Measurements from ENCODE around the gene PANK1.

PANK1 gene

DNA sequence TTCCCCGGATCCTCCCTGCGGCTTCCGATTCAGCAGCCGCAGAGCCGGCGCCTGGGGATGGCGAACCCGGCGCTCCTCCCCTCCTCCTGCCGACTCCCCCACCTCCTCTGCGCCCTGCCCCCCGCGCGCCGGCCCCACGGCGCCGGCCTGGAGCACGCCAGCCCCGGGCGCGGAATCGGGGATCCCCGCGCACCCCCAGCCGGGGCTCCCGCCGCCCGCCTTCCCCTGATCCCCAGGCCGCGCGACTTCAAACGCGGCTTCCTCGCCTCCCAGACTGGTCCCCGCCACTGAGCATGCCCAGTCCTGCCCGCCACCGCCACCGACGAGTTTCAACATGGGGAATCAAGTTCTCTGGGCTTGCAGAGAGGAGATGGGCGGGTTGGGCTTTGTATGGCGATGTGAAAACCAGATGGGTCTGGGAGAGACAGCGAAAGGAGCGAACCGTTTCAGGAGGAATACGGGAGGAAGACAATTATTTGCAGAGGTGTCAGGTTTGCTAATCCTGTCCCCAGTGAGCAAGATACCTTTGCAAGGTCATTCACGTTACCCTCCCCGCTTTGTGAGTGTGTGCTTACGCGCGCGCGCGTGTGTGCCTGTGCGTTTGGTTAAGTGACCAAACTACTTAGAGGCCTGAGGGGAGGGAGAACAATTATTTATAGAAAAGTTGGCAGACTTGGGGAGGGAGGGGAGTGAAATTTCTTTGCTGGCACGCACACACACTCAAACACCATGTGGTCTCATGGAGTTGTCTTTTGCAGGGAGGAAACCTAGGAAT lies at the start of gene PANK1:
Gene PANK1, minus strand, starts transcription at position 276 of the 775 bp plus-strand sequence. CDS start 351 bp downstream, outside the sequence.
- peak; percentile 70 for DNase-seq (ENCODE audit: low read depth)

DNA sequence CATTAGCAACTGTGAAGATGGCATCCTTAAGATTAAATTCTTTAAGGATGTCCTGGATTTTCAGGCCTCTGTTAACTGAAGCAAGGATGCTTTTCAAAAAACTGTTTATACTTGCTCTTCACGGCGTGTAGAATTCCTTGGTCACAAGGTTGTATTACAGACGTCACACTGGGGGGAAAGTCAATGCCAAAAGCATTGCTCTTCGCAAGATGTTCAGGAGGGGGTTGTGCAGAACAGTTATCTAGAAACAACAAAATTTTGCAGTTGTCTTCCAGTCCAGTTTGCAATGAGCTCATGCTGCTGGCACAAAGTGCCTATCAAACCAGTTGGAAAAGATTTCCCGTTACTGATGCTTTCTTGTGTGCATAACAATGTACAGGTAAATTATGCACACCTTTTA lies 48.1 kb upstream of the PANK1 start:
- DNase-seq (ENCODE audit: low read depth): no peak

DNA sequence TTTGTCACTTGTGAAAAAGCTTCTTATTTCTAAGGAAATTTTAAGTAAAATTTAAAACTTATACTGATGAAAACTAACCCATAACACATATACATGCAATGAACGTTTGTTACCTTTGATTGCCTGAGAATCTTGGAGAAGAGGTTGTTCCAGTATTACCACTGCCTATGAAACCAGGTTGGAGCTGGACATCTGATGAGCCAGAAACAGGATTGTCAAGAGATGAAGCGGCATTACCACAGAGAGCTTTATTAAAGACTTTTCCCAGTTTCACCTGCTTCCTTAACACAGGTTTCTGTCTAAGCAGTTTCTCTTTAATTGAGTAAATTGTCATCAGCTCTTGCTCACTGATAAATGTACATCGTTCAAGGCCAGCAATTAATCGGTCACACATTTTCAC lies 47.4 kb upstream of the PANK1 start:
- no peak for DNase-seq (ENCODE audit: low read depth)

DNA sequence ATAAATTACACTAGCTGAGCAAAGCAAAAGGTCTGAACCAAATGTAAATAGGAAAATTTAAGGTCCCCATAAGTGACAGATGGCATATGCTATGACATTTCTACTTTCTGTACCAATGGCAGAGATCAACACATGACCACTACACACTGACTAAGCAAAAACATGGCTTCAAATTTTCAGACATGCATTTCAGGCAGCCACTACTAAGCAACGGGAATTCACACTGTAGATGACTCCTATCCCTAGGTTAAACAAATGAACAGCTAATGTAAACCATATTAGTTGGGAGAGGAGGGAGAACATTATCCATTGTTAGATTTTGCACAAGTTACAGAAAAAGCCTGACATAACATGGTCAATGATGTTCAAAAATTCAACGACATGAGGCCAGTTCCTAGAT lies 45.0 kb upstream of the PANK1 start:
- DNase-seq (ENCODE audit: low read depth): no peak

DNA sequence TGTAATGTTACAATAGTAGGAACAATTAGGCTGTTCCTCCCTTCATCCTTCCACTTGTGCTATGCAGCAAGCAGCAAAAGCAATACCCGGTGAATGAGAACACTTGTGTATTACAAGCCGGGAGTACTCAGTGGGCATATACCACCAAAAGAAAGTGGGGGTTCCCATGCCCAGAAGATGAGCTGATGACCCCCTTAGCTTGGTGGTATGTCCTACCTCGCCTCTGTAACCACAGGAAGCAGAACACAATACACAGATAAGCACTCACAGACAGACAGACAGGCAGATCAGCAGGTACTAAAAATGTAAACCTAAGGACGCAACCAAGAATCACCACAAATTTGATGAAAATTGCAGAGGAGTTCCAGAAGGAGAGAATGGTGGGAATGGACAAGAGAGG lies 40.9 kb upstream of the PANK1 start:
- DNase-seq (ENCODE audit: low read depth): no peak

DNA sequence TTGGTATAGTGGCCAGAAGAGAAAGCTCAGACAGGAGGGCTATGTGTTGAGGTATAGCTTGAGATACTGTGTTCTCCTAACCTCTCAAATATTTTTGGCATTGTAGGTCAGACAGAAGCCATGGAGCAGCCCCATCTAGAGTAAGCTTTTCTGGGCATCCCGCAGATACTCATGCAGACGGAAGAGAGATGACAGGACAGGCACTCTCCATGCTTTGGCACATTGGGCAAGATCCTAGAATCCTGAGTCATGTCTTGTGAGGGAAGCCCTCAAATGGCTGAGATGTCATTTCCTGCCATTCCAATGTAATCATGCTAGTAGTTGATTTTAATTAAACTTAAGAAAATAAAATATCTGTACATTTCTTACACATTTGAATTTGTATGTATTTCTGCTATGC lies 39.6 kb upstream of the PANK1 start:
- DNase-seq (ENCODE audit: low read depth): no peak

DNA sequence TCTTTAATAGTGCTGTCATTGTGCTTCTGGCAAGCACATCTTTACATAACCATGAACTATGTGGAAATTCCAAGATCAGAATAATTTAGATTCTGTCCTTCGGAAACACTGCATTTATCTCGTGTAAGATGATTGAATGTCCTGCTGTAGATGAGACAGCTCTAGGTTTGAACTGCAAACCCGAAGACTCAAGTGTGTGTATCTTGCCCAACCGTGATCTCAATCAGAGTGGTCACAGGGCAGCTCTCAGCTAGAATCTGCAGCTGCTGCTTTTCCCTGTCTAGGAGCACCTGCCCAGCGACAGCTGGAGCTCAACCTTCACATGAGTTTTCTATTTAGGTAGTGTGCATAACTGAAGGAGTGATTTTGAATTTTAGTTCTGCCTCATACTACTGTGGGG lies 38.8 kb upstream of the PANK1 start:
- DNase-seq (ENCODE audit: low read depth): no peak

DNA sequence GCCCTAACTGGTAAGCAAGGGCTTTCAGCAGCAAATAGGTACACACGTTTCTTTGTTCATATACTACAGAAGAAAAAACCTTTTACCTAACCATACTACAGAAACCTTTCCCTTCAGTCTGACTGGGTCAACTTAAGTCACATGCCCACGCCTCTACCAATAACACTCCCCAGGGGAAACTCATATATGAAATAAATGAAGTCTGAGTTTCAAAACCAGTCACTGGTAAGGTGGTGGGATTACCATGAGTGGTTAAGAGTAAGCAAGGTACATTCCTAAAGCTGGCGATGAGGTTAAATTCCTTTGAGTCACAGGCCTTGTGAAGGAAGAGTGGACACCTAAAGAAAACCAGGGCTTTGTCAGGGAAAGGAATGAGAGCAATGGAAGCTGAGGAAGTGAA lies 34.9 kb upstream of the PANK1 start:
- no peak for DNase-seq (ENCODE audit: low read depth)

DNA sequence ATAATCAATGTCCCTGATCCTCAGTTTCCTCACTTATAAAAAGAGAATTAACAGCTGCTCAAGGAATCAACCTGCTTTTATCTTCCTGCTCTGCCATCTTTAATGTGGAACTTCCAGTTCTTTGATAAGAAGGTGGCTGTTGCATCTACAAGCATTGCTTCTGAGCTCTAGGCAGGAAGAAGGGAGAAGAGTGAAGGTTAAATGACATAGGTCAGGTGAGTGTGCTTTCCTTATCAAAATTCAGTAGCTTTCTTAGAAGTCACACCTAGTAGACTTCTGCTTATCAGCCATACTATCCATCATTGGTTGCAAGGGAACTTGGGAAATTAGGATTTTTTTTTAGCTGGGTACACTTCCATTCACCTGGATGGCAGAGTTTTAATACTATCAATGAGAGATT lies 32.3 kb upstream of the PANK1 start:
- no peak for DNase-seq (ENCODE audit: low read depth)

DNA sequence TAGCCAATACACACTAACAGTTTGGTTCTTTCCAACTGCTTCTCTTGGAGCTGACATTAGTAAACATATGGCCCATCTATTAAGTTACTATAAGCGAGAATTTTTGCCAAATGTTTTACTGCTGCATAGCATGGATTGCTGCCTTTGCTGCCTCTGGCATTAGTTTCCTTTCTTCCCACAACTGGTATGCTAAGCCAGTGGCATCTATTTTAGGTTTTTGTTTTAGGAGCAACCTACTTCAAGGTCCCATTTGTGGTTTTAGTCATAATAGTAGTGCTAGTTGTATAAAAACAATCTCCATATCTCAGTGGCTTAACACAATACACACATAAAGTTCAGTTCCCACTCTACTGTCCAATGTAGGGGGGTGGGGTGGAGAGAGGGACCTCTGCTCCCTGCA lies 25.9 kb upstream of the PANK1 start:
- DNase-seq (ENCODE audit: low read depth): no peak

DNA sequence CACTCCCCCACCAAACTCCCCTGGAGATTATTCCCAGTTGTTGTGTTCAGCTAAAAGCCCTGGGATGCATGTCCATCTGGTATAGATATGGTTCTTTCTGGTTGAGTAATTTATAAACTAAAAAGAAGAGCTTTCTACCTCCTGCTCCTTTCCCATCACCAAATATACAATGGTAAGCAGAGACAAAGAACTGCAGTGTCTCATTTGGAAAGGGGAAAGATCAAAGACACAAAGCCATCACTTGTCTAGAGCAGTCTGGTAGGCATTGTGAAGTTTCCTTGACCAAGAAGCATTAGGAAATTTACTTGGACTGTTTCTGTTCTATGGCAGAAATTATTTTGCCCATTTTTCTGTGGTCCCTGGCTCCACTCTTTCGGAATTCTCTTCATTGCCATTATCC lies 24.9 kb upstream of the PANK1 start:
- DNase-seq (ENCODE audit: low read depth): no peak

DNA sequence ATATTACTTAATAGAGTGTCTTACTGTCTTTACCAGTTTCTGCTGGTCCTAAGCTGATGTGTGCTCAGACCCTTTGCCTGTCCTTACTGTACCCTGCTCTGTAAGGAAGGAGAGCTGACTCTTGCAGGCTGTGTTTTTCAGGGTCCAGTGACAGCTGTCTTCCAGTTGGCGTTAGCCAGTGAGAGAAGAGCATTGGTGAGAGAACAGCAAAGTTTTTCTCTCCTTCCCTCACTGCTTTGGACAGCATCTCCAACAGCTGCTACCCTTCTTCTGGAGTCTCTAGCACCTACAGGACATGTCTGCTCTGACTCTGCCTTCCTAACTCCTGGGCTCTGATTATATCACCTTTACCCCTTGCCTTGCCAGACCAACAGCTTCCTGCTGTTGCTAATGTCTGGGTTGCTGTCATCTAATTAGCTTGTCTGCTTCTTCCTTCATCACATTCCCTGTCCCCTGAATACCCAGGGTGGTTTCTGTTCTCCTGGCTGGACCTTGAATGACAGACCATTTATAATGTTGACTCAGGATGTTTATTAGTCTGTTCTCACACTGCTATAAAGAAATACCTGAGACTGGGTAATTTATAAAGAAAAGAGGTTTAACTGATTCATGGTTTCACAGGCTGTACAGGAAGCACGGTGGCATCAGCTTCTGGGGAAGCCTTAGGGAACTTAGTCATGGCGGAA lies 23.5 kb upstream of the PANK1 start:
- no peak for DNase-seq (ENCODE audit: low read depth)

DNA sequence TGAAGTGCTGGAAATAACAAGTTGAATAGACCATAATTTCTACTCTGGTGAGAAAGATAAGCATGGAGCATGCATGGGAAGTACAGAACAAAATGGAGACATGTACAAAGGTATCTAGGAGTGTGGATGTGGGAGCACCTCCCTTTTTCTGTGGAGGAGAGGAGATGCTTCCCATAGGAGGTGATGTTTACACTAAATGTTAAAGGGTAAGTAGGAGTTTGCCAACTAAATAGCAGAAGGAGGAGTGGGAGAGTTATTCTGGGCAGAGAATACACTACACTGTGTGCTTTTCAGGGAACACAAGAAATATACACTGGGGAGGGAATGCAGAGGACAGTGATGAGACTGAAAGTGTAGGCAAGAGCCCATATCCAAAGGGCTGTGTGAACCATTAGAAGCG lies 21.1 kb upstream of the PANK1 start:
- DNase-seq (ENCODE audit: low read depth): no peak

DNA sequence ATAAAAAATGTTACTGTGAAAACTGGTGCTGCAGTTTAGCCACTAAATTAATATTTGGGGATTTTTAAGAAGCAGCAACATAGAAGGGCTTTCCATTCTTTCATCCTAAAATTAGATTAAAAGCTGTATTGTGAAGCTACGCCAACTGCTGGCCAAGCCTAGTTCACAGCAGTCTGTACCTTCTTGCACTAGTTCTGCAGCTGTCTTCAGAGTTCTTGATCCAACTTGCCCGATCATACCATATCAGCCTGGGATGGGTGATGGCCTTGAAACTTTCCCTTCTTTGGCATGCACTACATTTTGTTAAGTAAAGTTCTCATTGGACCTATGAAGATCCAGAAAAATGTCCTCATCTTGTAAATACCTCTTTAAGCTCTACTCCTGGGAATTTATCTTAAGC lies 20.3 kb upstream of the PANK1 start:
- no peak for DNase-seq (ENCODE audit: low read depth)

DNA sequence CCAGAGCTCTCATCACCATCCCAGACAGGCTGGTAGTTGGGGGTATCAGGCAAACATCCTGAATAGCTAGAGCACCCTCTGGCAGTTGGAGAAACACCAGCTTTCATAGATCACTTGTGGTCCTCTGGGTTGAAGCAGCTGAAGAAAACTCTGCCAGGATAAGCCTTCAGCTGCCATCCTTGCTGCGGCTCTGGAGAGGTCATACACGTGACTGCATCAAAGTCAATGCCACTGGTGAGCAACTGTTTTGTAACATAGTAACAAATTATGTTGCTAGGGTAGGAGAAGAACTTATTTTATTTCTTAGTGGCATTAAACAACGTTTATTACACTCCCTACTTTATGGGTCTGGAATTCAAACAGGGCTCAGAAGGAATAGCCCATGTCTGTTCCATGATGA lies 19.2 kb upstream of the PANK1 start:
- no peak for DNase-seq (ENCODE audit: low read depth)

DNA sequence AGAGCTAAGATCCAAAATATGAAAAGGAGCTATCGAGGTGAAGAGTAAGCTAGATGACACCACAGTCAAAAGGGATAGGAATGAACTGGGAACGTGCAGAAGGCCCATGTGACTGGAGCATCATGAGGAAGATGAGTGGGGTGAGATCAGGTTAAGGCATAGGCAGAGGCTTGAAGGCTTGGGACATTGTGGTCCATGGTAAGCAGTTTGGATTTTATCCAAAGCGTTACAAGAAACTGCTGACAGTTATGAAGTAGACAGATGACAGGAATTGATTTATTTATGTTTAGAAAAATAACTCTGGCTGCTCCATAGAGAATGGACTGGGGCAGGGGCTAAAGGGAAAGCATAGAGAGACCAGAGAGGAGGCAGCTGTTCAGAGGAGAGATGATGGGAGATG lies 18.1 kb upstream of the PANK1 start:
- no peak for DNase-seq (ENCODE audit: low read depth)

DNA sequence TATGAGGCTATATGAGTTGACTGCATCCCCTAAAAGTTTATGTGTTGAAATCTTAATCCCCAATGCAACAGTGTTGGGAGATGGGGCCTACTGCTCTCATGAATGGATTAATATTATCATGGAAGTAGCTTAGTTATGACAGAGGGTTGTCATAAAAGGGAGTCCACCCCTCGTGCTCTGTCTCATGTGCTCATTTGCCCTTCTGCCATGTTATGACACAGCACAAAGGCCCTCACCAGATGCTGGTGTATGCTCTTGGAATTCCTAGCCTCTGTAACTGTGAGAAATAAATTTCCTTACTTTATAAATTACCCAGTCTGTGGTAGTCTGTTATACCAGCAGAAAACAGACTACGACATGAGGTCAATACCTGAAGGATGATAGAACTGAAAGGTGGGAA lies 17.6 kb upstream of the PANK1 start:
- no peak for DNase-seq (ENCODE audit: low read depth)

DNA sequence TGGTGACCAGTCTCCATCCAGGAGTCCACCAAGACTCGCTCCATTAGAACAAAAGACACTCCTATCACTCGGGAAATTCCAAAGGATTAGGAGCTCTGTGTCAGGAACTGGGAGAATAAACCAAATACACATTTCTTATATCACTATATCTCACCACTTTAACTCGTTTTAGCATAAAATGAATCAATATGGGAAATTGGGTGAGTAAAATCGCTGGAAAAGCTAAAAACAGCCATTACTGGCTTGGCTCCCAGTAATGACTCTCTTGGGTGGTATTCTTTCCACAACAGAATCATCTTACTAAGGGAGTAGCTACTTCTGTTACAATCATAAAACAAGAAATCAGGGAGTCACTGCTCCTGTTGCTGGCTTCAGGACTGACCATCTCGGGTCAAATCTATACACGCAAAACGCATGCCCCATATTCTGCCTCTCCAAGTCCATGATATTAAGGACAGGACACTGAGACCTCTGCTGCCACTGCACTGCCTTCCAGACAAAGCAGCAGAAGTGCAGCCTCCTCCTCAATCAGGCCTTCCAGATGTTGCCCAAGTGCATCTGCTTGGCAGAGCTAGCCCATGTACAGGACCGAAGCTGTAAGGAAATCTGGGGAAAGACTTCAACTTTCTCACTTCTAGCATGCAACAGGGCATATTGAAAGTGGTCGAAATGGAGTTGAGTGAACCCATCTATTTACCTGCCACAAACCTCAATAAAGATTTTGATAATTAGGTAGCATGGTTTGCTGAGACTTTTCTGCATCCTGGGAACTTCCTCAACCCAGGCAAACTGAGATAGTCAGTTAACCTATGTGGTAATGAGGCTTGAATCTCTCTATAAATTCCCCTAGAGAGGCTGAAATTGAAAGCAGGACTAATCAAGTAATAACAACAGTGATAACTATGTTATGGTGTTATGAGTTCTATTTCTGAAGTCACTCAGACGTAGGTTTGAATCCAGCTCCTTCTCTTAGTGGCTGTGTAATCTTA lies 14.4 kb upstream of the PANK1 start:
- DNase-seq (ENCODE audit: low read depth): no peak

DNA sequence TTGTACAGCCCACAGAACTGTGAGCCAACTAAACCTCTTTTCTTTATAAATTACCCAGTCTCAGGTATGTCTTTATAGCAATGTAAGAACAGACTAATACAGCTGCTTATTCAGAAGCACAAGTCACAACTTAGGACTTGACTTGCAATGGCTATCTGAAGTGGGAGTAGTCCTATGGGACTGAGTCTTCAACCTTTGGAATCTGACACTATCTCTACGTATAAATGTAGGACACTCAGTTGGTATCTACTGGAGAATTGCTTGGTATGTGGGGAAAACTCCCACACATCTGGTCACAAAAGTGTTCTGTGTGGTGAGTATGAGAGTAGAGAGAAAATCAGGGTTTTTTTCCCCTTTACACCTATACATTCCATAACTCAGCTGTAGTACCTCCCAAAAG lies 12.3 kb upstream of the PANK1 start:
- no peak for DNase-seq (ENCODE audit: low read depth)

DNA sequence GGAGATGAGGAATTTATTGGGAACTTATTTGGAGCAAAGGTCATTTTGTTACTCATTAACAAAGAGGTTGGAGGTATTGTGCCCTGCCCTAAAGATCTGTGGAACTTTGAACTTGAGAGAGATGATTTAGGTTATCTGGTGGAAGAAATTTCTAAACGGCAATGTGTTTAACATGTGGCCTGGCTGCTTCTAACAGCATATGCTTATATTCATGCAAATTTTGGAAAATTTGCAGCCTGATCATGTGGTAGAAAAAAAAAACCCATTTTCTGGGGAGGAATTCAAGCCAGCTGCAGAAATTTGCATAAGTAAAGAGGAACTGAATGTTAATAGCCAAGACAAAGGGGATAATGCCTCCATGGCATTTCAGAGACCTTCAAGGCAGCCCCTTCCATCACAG lies 10.7 kb upstream of the PANK1 start:
- DNase-seq (ENCODE audit: low read depth): no peak

DNA sequence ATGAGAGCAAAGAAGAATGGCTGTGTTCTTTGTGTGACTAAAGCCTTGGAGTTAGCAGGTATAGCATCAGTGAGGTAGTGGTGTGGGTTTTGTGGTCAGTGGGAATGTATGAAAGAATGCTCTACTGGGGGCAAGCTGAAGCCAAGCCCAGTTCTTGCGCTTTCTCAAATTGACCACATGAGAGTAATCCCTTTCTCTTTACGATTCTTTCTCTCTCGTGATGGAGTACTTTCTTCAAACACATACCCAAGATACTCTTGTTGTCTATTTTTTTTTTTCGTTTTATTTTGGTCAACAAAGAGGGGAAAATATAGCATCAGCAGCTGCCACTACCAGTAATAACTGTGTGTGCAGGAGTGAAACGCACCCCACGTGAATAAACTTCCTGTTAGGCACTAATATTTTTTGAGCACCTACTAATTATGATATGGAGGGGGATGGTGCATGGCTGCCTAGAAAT lies 8.4 kb upstream of the PANK1 start:
- DNase-seq (ENCODE audit: low read depth): no peak

DNA sequence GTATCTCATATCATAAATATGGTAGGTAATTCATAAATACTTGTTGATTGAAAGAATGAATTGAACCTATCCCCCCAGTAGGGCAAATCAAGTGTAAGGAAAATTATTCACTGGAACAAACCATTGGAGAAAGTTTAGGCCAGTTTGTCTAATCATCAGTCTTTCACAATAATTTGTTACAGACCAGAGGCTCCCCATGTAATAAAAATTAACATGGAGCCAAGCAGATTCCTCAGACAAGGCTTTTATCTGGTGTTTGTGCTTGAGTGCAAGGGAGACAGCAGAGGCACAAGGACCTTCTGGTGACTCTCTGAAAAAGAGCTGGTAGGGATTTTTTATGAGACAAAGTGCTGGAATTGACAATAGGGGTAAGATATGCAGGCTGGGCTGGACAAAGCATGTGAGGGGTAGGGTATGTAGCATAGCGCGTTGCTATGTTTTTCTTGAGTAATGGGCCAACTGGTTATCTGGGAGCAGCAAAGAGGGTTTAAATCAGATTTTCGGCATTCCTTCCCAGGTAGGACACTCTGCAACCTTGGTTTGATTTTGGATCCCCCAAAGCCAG lies 7.8 kb upstream of the PANK1 start:
- no peak for DNase-seq (ENCODE audit: low read depth)
